ENCODE data around the gene OR2A7. TPM values are rescaled to one million over a fixed set of nuclear protein-coding genes. Genes with fewer than 3 reads are reported as not detected.
A peak's percentile ranks its signal among the peaks of the same experiment; 100 is the strongest.
"Not testable (repeated sequence)": the region's sequence is repeated elsewhere in the genome, so short reads cannot be mapped to it uniquely, and the experiment has no call there.

OR2A7 gene, protein sequence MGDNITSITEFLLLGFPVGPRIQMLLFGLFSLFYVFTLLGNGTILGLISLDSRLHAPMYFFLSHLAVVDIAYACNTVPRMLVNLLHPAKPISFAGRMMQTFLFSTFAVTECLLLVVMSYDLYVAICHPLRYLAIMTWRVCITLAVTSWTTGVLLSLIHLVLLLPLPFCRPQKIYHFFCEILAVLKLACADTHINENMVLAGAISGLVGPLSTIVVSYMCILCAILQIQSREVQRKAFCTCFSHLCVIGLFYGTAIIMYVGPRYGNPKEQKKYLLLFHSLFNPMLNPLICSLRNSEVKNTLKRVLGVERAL
- not detected in 2 replicates for total RNA-seq (2011; cell fraction: chromatin; rRNA removed; ENCODE audit: low replicate concordance)
- not detected in 2 replicates for total RNA-seq (2011; cell fraction: nucleolus; rRNA removed)
- total RNA-seq (2011; cell fraction: nucleoplasm; rRNA removed): not detected in 2 replicates
- total RNA-seq (2014; rRNA removed) (not detected in 2 replicates), total RNA-seq (2014; rRNA removed; fragmentation: Illumina TruSeq; extraction: Trizol) (not detected in 2 replicates), total RNA-seq (2015; rRNA removed; fragmentation: Illumina TruSeq; extraction: Trizol) (not detected in 2 replicates), total RNA-seq (2021) (not detected in 2 replicates), polyA plus RNA-seq (2011; rRNA removed) (0.06 and 0.08 TPM in 2 replicates), polyA plus RNA-seq (2014; fragmentation: Illumina TruSeq; extraction: Trizol) (not detected in 2 replicates), polyA plus RNA-seq (2014; fragmentation: Nextera tagmentation; extraction: Ambion mirVana) (under 1 TPM; 0.03 to 0.10 TPM), polyA plus RNA-seq (2014; rRNA removed) (not detected in 2 replicates), polyA minus RNA-seq (2011; rRNA and poly(A)+ RNA removed) (not detected in 2 replicates), Bru-seq, nascent RNA (not detected), BruChase-seq, experiment 1, labeled RNA remaining after a 2-hour chase (percentile 6 among the genes with signal in this experiment), BruChase-seq, experiment 2, labeled RNA remaining after a 6-hour chase (not detected)
- 0.24 TPM in 1 of 2 replicates, not detected in the other for polyA plus RNA-seq (2011; cell fraction: cytosol; rRNA removed)
- 0.07 TPM in 1 of 2 replicates, not detected in the other for polyA plus RNA-seq (2011; cell fraction: nucleus; rRNA removed)
- polyA plus RNA-seq (2012): 0.11 and 0.18 TPM in 2 replicates
- not detected in 2 replicates for polyA minus RNA-seq (2011; cell fraction: cytosol; rRNA and poly(A)+ RNA removed)
- not detected in 2 replicates for polyA minus RNA-seq (2011; cell fraction: nucleus; rRNA and poly(A)+ RNA removed)
- long read RNA-seq, experiment 1: 0 reads
- long read RNA-seq, experiment 2: 0 reads
- long read RNA-seq, experiment 3: 0 reads

DNA sequence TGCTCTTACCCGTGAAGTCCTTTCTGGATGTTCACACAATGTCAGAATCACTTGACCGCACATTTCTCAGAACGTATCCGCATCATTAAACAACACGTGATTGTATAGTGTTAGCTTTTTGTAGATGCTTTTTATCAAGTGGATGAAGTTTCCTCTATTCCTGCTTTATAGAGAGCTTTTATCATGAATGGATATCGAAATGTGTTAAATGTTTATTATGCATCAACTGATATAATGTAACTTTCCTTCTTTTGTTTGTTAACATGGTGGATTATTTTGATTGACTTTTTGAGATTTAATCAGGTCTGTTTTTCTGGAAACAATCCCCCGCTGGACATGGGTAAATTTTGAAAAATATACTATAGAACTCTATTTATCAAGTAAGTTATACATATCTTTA lies at the start of gene OR2A7:
OR2A7 (minus strand) TSS at position 101 of the 400 bp plus-strand sequence. CDS start 5,164 bp downstream, outside the sequence.
- H3K9ac ChIP-seq (ENCODE audit: insufficient read depth in 1 of 2, low read depth in 2 of 2, low read length in 2 of 2); H3K36me3 ChIP-seq (ENCODE audit: control insufficient read depth, insufficient read depth, low read length); H3K79me2 ChIP-seq (ENCODE audit: control insufficient read depth, insufficient read depth, low read length); H3K9me3 ChIP-seq (replicated peaks; ENCODE audit: control insufficient read depth, insufficient read depth, low read depth, low read length); H2AFZ ChIP-seq (ENCODE audit: low read depth, low read length); H3K27me3 ChIP-seq (ENCODE audit: control insufficient read depth in 2 of 2, insufficient read depth in 2 of 2, low read length in 2 of 2); FAIRE-seq; POLR2A ChIA-PET; BruUV-seq (replicated peaks); H3K4me1 ChIP-seq (replicated peaks in 1 of 2; ENCODE audit: control insufficient read depth in 2 of 2, insufficient read depth in 2 of 2, low read length in 2 of 2); H3K4me2 ChIP-seq (ENCODE audit: insufficient read depth, low read length); in situ Hi-C loops (cut with MboI); DNase-seq (ENCODE audit: extremely low read depth in 1 of 4, low spot score in 3 of 4); ATAC-seq; H3K27ac ChIP-seq (ENCODE audit: extremely low read depth, low read depth, low read length); H4K20me1 ChIP-seq (replicated peaks; ENCODE audit: control insufficient read depth, insufficient read depth, low read length); H3K4me3 ChIP-seq; intact Hi-C loops (cut with micrococcal nuclease); H3K9me1 ChIP-seq (ENCODE audit: control insufficient read depth, insufficient read depth, low read length); CTCF ChIA-PET (ENCODE audit: low intra/inter-chr PET ratio): not testable (repeated sequence)
- WGBS (ENCODE audit: insufficient coverage, low coverage, missing lambda C conversion rate): 6% methylated on average over 6 of the region's 7 CpGs

DNA sequence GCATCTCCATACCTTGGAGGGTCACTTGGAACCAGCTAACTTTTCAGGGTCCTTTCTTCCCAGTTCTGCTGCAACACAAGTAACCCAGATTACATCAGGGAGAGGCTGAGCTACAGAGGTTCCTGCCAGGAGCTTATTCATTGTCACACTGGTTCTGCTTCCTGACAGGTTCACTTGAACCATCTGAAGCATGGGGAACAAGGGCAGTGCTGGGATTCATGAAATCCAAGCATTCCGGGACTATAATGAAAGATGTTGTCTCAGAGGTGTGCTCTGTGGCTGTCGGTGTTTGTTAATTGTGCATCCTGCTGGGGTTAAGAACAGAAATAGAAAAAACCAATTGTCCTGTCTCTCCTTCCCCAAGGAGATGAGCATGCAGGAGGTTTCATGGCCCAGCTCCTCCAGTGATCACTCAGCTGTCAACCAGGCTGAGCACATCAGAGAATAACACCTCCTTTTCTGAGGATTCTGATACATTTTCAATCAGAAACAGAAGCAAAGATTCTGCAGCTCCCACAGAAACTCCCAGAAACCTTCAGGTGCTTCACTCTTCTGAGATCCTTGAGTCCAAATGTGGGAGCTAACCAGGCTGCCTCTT lies 47.4 kb upstream of the OR2A7 start, which contains the start of gene OR2A1:
OR2A1 (plus strand) TSS at position 548 of the 598 bp plus-strand sequence. CDS start 5,706 bp downstream, outside the sequence.
- H4K20me1 ChIP-seq (replicated peaks; ENCODE audit: control insufficient read depth, insufficient read depth, low read length); H3K36me3 ChIP-seq (ENCODE audit: control insufficient read depth, insufficient read depth, low read length); H3K4me2 ChIP-seq (ENCODE audit: insufficient read depth, low read length); intact Hi-C loops (cut with micrococcal nuclease); in situ Hi-C loops (cut with MboI); H3K9ac ChIP-seq (ENCODE audit: insufficient read depth in 1 of 2, low read depth in 2 of 2, low read length in 2 of 2); H3K9me1 ChIP-seq (ENCODE audit: control insufficient read depth, insufficient read depth, low read length); H3K79me2 ChIP-seq (ENCODE audit: control insufficient read depth, insufficient read depth, low read length); H3K27ac ChIP-seq (ENCODE audit: extremely low read depth, low read depth, low read length); H2AFZ ChIP-seq (ENCODE audit: low read depth, low read length); H3K4me1 ChIP-seq (replicated peaks in 1 of 2; ENCODE audit: control insufficient read depth in 2 of 2, insufficient read depth in 2 of 2, low read length in 2 of 2); FAIRE-seq; DNase-seq (ENCODE audit: extremely low read depth in 1 of 4, low spot score in 3 of 4); CTCF ChIA-PET (ENCODE audit: low intra/inter-chr PET ratio); H3K27me3 ChIP-seq (ENCODE audit: control insufficient read depth in 2 of 2, insufficient read depth in 2 of 2, low read length in 2 of 2); ATAC-seq; H3K4me3 ChIP-seq; BruUV-seq (replicated peaks); POLR2A ChIA-PET; H3K9me3 ChIP-seq (replicated peaks; ENCODE audit: control insufficient read depth, insufficient read depth, low read depth, low read length): not testable (repeated sequence)
- WGBS (ENCODE audit: insufficient coverage, low coverage, missing lambda C conversion rate): 0% methylated on average over 1 of the region's 2 CpGs

DNA sequence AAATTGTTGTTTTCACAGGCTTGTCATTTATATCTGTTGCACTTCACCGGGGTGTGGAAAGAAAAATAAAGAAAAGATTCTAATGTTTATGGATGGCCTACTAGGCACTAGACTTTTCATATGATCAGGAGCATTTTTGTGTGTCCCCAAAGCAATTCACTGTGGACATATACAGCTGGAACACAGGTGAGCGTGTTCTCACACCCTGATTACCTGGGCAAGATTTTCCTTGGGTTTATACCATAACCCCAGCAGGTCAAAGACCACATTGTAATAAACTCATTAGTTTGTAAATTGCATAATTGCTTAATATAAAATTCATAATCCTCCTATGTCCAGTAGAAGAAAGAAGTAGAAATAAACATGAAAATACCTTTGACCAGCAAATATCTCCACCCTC lies 46.6 kb upstream of the OR2A7 start:
- DNase-seq (ENCODE audit: extremely low read depth in 1 of 4, low spot score in 3 of 4); H3K79me2 ChIP-seq (ENCODE audit: control insufficient read depth, insufficient read depth, low read length); H3K36me3 ChIP-seq (ENCODE audit: control insufficient read depth, insufficient read depth, low read length); H3K27me3 ChIP-seq (ENCODE audit: control insufficient read depth in 2 of 2, insufficient read depth in 2 of 2, low read length in 2 of 2); H3K9me1 ChIP-seq (ENCODE audit: control insufficient read depth, insufficient read depth, low read length); CTCF ChIA-PET (ENCODE audit: low intra/inter-chr PET ratio); H4K20me1 ChIP-seq (replicated peaks; ENCODE audit: control insufficient read depth, insufficient read depth, low read length); H3K4me3 ChIP-seq; H2AFZ ChIP-seq (ENCODE audit: low read depth, low read length); H3K27ac ChIP-seq (ENCODE audit: extremely low read depth, low read depth, low read length); H3K9me3 ChIP-seq (replicated peaks; ENCODE audit: control insufficient read depth, insufficient read depth, low read depth, low read length); H3K4me1 ChIP-seq (replicated peaks in 1 of 2; ENCODE audit: control insufficient read depth in 2 of 2, insufficient read depth in 2 of 2, low read length in 2 of 2); POLR2A ChIA-PET; ATAC-seq; H3K4me2 ChIP-seq (ENCODE audit: insufficient read depth, low read length); in situ Hi-C loops (cut with MboI); intact Hi-C loops (cut with micrococcal nuclease); FAIRE-seq; H3K9ac ChIP-seq (ENCODE audit: insufficient read depth in 1 of 2, low read depth in 2 of 2, low read length in 2 of 2); BruUV-seq (replicated peaks): not testable (repeated sequence)
- WGBS (ENCODE audit: insufficient coverage, low coverage, missing lambda C conversion rate): no CpG with 5 or more reads among the region's 2 CpGs
